GM18520 (cell line): Measurements from ENCODE around the gene SKAP2.

Source experiments
- ATAC-seq: cut with Tn5 transposase; IDR thresholded peaks from one replicate; pipeline ENCODE4 v1.9.1; 2021; ENCODE audit not compliant: unreplicated experiment

The SKAP2 gene, protein sequence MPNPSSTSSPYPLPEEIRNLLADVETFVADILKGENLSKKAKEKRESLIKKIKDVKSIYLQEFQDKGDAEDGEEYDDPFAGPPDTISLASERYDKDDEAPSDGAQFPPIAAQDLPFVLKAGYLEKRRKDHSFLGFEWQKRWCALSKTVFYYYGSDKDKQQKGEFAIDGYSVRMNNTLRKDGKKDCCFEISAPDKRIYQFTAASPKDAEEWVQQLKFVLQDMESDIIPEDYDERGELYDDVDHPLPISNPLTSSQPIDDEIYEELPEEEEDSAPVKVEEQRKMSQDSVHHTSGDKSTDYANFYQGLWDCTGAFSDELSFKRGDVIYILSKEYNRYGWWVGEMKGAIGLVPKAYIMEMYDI

GRCh38 chr7:26864309-26865093, at the start of gene SKAP2:
Gene SKAP2, minus strand, starts transcription at chr7:26864590. Its CDS starts 161 bp downstream, at chr7:26864429.
- peak; percentile 80 for ATAC-seq

DNA sequence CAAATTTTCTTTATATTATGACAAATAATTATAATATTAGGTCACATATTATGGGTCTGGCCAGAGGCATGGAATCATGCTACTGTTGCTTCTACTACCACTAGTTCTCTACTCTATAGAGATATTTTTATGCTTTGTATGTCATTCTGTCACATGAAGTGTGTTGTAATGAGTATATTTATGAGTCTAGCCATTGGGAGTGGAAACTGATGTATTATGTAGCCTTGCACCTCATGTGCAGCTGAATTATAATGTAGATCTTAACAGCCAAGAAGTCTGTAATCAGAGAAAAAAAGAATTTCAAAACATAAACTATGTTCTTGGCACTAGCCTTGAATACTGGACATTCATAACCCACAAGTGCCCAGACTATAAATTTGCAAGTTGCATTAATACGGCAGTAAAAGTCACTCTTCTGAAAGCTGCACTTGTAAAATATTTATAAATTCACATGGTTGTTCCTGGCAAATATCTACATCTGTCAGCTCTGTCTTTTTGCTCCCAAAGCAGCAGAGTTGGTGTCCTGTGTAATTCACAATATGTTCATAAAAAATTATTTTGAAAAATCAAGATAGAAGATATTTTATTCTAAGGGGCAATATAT, 48.6 kb upstream of the SKAP2 start:
- ATAC-seq, result no peak

- ATAC-seq, result no peak
These were observed 47.9 kb upstream of the SKAP2 start for GRCh38 chr7:26912338-26912737.

- ATAC-seq, result no peak
These were observed 45.8 kb upstream of the SKAP2 start for GRCh38 chr7:26910221-26910620.

- no peak for ATAC-seq
These were observed 35.9 kb upstream of the SKAP2 start for GRCh38 chr7:26900251-26900650.

DNA sequence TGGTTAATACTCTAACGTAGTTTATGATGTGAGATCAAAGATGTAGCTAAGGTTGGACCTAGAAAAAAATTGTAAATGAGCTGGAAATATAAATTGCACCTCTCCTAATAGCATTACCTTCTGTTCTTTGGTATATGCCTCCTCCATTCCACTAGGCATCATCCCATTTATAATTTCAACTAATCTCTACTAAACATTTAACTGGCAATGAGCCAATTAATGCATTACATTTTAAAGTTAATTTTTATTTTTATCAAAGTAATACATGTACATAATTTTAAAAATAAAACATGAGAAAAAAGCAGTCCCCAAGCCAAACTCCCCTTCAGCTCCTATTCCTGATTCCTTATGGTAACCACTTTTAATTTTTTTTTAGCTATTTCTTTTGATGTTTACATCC, 35.1 kb upstream of the SKAP2 start:
- no peak for ATAC-seq

DNA sequence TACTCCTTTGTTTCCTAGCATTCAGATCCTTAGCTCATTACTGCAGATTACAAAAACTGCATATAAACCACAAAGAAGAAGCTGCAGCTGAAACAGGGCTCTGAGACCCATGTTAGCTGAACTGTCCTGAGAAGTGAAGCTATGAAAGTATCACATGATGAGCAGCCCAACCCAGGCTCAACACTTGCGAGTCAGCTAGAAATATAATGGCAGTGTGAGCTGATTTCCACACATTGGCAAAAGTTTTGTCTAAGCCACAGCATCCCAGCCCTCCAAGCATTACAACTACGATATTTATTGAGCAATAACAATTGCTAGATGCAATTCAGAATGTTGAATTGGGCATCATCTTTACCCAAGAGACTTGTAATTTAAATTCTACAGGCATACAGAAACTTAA, 34.5 kb upstream of the SKAP2 start:
- no peak for ATAC-seq

- no peak for ATAC-seq
These were observed 33.5 kb upstream of the SKAP2 start for GRCh38 chr7:26897928-26898327.

GRCh38 chr7:26891400-26892350, 27.3 kb upstream of the SKAP2 start:
- ATAC-seq, result no peak

GRCh38 chr7:26880852-26881251, 16.5 kb upstream of the SKAP2 start:
- no peak for ATAC-seq

- ATAC-seq, result no peak
These were observed 15.3 kb upstream of the SKAP2 start for GRCh38 chr7:26879671-26880070.

DNA sequence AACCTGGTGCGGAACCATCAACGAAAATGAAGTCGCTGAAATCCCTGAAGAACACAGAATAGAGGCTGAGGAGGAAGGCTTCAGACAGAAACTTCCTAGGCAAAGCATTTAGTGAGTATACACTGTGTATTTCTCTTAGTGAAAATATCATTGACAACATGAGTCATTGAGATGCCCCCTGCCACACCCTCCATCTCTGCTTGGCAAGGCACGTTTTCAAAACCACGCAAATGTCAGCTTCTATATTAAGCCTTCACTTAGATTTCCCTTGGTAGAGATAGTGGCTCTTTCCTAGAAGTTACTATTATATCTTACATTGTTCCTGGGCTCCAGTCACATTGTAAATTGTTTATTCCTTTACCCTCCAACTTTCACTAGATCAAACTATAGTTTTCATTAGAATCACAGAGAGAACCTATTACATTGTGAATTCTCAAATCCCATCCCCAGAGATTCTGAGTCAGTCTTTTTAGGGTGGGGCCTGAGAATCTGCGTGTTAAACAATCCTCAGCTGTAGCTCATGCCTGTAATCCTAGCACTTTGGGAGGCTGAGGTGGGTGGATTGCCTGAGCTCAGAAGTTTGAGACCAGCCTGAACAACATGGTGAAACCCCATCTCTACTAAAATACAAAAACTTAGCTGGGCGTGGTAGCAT, 4.6 kb upstream of the SKAP2 start:
- no peak for ATAC-seq

DNA sequence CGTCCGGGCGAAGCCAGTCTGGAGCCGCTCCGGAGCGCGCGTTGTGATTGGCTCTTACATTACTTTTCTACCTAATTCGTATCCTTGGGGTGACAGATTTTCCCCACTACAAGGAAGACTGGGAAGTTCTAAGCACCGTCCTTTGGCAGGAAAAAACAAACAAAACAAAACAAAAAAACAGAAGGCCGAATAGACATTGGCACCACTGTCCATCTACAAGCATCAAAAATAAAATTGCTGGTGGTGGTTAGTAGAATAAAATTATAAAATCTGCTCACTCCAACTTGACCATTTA, 651 bp upstream of the SKAP2 start:
- peak; percentile 19 for ATAC-seq

DNA sequence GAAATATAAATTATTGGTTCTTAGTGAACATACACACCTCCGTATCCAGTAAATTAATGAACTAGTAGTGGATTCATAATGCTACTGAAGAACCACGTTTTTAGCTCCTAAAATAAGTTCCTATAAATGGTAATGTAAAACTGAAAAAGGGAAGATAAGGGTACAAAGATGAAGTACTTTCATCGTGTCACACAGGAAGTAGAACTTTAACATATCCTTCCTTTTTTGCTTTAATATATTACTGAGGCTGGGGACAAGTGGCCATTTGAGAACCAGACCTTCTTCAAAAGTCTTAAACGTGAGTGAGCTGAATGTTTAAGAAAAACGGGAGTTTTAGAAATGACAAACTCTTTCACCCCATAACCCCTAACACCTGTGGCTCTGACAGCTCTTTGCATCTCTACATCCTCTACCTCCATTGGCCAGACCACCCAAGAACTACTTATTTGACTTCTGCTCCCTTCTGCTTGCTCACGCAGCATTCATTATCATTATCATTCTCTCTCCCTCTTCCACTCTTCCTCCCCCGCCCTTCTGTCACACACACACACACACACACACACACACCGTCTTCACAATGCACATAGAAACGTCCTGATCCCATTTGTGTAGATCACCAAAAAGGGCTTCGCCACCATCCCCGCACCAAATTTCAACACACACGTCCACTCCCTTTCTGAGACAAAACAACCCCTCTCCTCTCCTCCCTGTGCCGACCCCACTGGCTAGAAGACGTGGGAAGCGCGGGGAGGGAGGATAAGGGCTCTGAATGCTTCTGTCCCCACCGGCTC, 677 bp downstream of the SKAP2 start:
- no peak for ATAC-seq

DNA sequence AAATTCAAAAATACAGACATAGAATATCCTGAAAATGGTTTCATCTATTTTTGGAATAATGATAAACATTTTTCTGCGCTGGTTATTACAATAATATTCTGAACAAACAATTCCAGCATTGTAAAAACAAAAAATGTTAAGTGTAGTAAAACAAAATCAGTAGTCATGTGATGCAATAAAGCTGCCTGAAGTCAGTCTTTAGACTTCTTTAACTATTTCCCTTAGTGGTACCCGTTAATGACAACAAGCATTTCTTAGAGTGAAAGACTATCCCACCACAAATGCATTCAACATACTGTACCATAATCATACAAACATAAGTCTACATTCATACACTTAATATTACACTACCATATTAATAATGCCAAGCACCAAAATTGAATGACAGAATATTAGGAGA, 1.6 kb downstream of the SKAP2 start:
- ATAC-seq, result no peak

DNA sequence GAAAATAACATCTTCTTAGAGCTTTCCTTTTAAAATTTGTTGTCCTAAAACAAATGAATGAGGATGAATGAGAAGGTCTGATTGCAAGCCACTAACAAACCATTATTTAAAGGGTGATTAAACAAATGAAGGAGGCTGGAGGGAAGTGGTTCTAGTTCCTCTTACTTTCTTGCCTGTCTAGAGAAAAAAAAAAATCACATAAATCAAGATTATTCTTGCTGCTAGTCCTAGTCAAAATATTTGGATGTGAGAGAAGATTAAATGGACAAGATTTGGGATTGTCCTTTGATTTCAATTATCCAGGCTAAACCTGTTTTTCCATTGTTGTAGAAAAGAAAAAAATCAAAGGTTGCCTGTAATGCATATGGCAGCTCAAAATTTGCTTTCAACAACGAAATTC, 3.3 kb downstream of the SKAP2 start:
- no peak for ATAC-seq

DNA sequence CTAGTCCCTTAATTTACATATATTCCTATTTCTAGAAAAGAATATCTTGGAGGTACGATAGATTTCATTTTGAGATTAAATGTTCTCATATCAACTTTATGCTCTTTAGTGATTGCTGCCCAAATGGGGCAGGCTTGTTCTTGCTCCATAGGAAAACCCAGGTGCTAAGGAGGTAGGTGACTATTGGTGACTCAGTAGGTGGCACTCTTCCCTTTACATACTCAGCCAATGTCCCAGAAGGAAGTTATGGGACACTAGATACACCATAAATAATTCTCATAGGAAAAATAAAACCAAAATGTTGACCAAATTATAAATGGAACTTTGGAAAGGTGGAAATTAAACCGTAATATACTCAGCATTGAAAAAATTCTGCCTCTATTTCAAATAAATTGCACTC, 4.0 kb downstream of the SKAP2 start:
- ATAC-seq, result no peak

DNA sequence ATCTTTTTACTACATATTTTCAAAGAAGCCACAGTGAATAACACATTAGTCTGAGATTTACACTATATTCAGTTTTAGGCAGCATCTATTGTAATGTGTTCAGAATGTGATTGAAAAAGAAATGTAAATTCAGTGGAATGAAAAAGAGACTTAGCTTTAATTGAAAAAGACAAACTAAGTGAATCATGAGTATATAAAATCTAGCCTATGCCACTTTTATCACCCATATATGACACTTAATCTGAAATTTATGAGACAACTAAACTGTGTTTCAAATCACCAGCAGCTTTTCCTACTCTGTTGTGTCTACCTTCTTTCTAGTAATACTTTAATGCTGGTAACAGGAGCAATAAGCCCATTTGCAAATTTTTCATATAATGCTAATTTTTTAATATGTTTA, 4.7 kb downstream of the SKAP2 start:
- ATAC-seq, result no peak

DNA sequence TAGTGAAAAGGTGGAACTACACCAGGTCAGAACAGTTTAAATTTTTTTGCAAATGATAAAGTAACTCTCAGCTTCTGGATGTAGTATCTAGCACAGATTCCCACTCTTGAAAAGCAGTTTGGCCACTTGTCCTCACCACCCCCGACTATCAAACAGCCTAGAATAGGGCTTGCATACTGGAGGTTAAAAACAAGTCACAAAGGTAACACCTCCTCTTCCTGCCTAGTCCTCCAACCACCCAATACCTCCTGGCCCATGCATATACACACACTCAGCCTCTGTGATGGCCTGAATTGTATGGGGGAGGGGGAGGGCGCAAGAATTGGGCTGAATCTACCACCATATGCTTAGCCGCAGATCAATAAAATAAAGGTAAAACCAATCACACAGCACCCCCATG, 5.7 kb downstream of the SKAP2 start:
- ATAC-seq, result no peak

GRCh38 chr7:26858241-26858715, 6.1 kb downstream of the SKAP2 start:
- ATAC-seq, result no peak
